B cell (primary cell): ENCODE data around the gene SLC24A4. TPM values are rescaled to one million over a fixed set of nuclear protein-coding genes. Genes with fewer than 3 reads are reported as not detected.

Experiments
- ATAC-seq: fragments of 200-7000 bp; cut with Tn5 transposase; one replicate; pipeline ENCODE4 v1.10.0; 2021; ENCODE audit warnings: low read depth, mild to moderate bottlenecking, moderate number of reproducible peaks, moderate library complexity
- CTCF ChIA-PET: fragments of 350-600 bp; sonication (Branson Sonifier 250); formaldehyde crosslinking; loops from one replicate; lab custom pipeline; 2021; ENCODE audit warnings: antibody characterized with exemption, inconsistent platforms; lab: Charles Lee
- POLR2A ChIA-PET: fragments of 350-600 bp; sonication (Branson Sonifier 250); formaldehyde crosslinking; loops from one replicate; lab custom pipeline; 2021; ENCODE audit warnings: antibody characterized with exemption; lab: Charles Lee
- DNase-seq: peaks from one replicate; pipeline ENCODE4 v3.0.0; 2013
- H2AFZ ChIP-seq: 2 replicates; pipeline ENCODE4 v1.6.1; 2012; ENCODE audit warnings: mild to moderate bottlenecking, low read depth, low read length; ENCODE audit not compliant: insufficient read depth, poor library complexity, severe bottlenecking
- H3K27ac ChIP-seq, 2 donors: 1 replicate in 1 of 2; 2 replicates in 1 of 2; pipeline ENCODE4 v1.5.1; 2012 to 2013; ENCODE audit warnings: low read length in 2 of 2, mild to moderate bottlenecking in 2 of 2, moderate library complexity in 1 of 2
- H3K27me3 ChIP-seq, 4 experiments: fragments of 200-600 bp in 1 of 4; sonication (generic) in 1 of 4; replicated peaks in 1 of 4; 1 replicate in 2 of 4; 2 replicates in 2 of 4; pipeline versions ENCODE4 v1.6.1 to v1.7.0; 2013 to 2016; ENCODE audit warnings: low read length in 3 of 4, mild to moderate bottlenecking in 2 of 4, mixed read lengths in 1 of 4, moderate library complexity in 1 of 4; ENCODE audit not compliant: insufficient read depth in 4 of 4, control insufficient read depth in 3 of 4; ENCODE audit errors: control extremely low read depth in 1 of 4
- H3K36me3 ChIP-seq, 2 experiments: replicated peaks in 1 of 2; 1 replicate in 1 of 2; 2 replicates in 1 of 2; pipeline versions ENCODE4 v1.6.1 to v1.7.1; 2013; ENCODE audit warnings: low read length in 1 of 2; ENCODE audit not compliant: insufficient read depth in 2 of 2, control insufficient read depth in 1 of 2; ENCODE audit errors: control extremely low read depth in 1 of 2, extremely low read depth in 1 of 2
- H3K4me1 ChIP-seq, 2 donors: fragments of 200-600 bp in 1 of 2; sonication (generic) in 1 of 2; 1 replicate in 1 of 2; 2 replicates in 1 of 2; pipeline versions ENCODE4 v1.5.1 to v1.6.1; 2013 to 2017; ENCODE audit warnings: low read length in 2 of 2; ENCODE audit not compliant: control insufficient read depth in 2 of 2, insufficient read depth in 2 of 2
- H3K4me2 ChIP-seq: replicated peaks from 2 replicates; pipeline ENCODE3; 2012; ENCODE audit warnings: mild to moderate bottlenecking, low read depth, low read length; ENCODE audit not compliant: poor library complexity, severe bottlenecking
- H3K4me3 ChIP-seq, 5 experiments: fragments of 200-600 bp in 1 of 5; sonication (generic) in 1 of 5; 1 replicate in 3 of 5; 2 replicates in 2 of 5; pipeline versions ENCODE4 v1.5.1 to v1.7.0; 2011 to 2016; ENCODE audit warnings: low read length in 4 of 5, mild to moderate bottlenecking in 4 of 5, low read depth in 2 of 5, control low read depth in 1 of 5, moderate library complexity in 1 of 5; ENCODE audit not compliant: insufficient read depth in 1 of 5; ENCODE audit errors: control extremely low read depth in 1 of 5, extremely low read depth in 1 of 5
- H3K79me2 ChIP-seq: fragments of 200-600 bp; sonication (generic); one replicate; pipeline ENCODE4 v1.6.0; 2016; ENCODE audit warnings: low read length; ENCODE audit not compliant: control insufficient read depth, insufficient read depth
- H3K9ac ChIP-seq: fragments of 200-600 bp; sonication (generic); 2 replicates; pipeline ENCODE4 v1.6.1; 2017; ENCODE audit warnings: mild to moderate bottlenecking, low read length, moderate library complexity
- H3K9me3 ChIP-seq, 3 donors: one replicate each; pipeline versions ENCODE4 v1.6.1 to v1.7.1; 2013; ENCODE audit warnings: low read length in 2 of 3; ENCODE audit not compliant: control insufficient read depth in 2 of 3, insufficient read depth in 1 of 3; ENCODE audit errors: control extremely low read depth in 1 of 3
- H4K20me1 ChIP-seq: 2 replicates; pipeline ENCODE4 v1.6.0; 2012; ENCODE audit warnings: mild to moderate bottlenecking, low read length; ENCODE audit not compliant: insufficient read depth, control insufficient read depth, poor library complexity, severe bottlenecking
- H3K27ac Mint-ChIP-seq: one replicate; pipeline ENCODE4 v1.8.0; 2021; ENCODE audit warnings: mixed read lengths
- H3K27me3 Mint-ChIP-seq: one replicate; pipeline ENCODE4 v1.8.0; 2021; ENCODE audit warnings: mixed read lengths
- H3K4me1 Mint-ChIP-seq: one replicate; pipeline ENCODE4 v1.8.0; 2021; ENCODE audit warnings: mixed read lengths
- H3K4me3 Mint-ChIP-seq: one replicate; pipeline ENCODE4 v1.8.0; 2021; ENCODE audit warnings: mixed read lengths
- H3K9me3 Mint-ChIP-seq: one replicate; pipeline ENCODE4 v1.8.0; 2022; ENCODE audit warnings: mixed read lengths; ENCODE audit not compliant: insufficient read depth
- EZH2 ChIP-seq: IDR thresholded peaks from 2 replicates; pipeline ENCODE4 v1.6.1; 2012; ENCODE audit warnings: borderline replicate concordance, low read depth, mild to moderate bottlenecking, moderate library complexity, low read length; ENCODE audit not compliant: insufficient read depth, poor library complexity, severe bottlenecking
- WGBS: methylation state at CpG from one replicate; pipeline ENCODE4 v1.1.5; 2013; ENCODE audit warnings: missing lambda C conversion rate; ENCODE audit not compliant: insufficient coverage; 5-methylcytosine and 5-hydroxymethylcytosine counted together
- intact Hi-C: fragments of 100-400 bp; cut with micrococcal nuclease; formaldehyde crosslinking; loops from one replicate; pipeline ENCODE4 v1.10.0; 2022
- polyA plus RNA-seq: library from polyadenylated mRNA; depleted of rRNA; stranded (reverse); fragments of >200 nt; gene quantifications from 2 replicates; pipeline ENCODE4 v1.2.3, GENCODE V29; 2012
- total RNA-seq, 2 donors: library from RNA; stranded (reverse); fragments of 120-200 nt in 1 of 2; gene quantifications; 1 replicate in 1 of 2; 2 replicates in 1 of 2; pipeline versions ENCODE4 v1.2.3 to v1.2.4, GENCODE V29; 2013 to 2022
- TF ChIP-seq, protein P1 (sequence below): fragments of 200-600 bp; IDR thresholded peaks from one replicate; pipeline ENCODE4 v1.8.0; 2022; ENCODE audit warnings: antibody characterized with exemption, mild to moderate bottlenecking

SLC24A4 gene
- total and polyA plus RNA-seq, 2 donors (not counting 1 experiment from before 2014, with no cell fraction given) = 0.19 TPM; not detected in 1

DNA sequence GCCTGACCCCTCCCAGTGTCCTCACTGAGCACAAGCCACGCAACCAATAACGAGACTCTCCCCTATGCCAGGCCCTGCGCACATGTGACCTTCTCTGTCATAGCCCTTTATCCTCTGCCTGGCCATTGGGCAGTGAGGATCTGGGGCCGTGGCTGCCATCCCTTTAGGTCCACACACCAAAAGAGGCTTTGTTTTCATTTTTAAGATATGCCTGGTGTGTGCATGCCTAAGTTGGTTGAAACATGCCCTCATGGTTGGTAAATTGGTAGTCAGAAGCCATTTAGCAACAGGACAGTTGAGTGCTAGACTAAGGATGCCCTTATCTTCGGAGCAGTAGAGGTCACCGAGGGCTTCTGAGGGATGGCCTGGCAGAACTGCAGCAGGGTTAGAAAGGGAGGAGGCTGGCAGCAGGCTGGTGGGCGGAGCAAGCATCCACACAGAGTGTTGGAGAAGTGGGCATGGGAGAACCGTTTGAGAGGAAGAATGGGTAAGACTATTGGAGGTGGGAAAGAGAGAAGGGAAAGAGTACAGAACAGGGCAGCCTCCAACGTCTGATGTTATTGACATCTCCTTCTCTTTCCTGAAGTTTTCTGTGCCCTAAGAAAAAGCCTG lies 75.1 kb downstream of the SLC24A4 start:
- peaks cover 26% of the 10 kb centered on the region for H3K4me1 Mint-ChIP-seq
- ChIA-PET POLR2A (no interaction called here), CTCF (no interaction called here)
- Histone ChIP-seq H3K9ac (no peak overlapping the region), H4K20me1 (no peaks in the 10 kb centered on the region), H3K36me3 (no peaks in the 10 kb centered on the region), H3K9me3 (peaks cover 0 to 8% (median 7%) of the 10 kb centered on the region in 3 donors), H3K4me1 (peaks cover 24 to 25% of the 10 kb centered on the region in 2 donors), H2AFZ (no peak overlapping the region), H3K27ac (no peak overlapping the region), H3K4me3 (no peak overlapping the region), H3K79me2 (no peaks in the 10 kb centered on the region), H3K27me3 (no peaks in the 10 kb centered on the region), H3K4me2 (no peak overlapping the region)
- peak overlapping the region; percentile 12 for H3K27ac Mint-ChIP-seq
- DNase-seq (no peak), ATAC-seq (no peak)
- H3K4me3 Mint-ChIP-seq = no peak overlapping the region
- intact Hi-C loops = no loop called here
- TF ChIP-seq, protein P1, sequence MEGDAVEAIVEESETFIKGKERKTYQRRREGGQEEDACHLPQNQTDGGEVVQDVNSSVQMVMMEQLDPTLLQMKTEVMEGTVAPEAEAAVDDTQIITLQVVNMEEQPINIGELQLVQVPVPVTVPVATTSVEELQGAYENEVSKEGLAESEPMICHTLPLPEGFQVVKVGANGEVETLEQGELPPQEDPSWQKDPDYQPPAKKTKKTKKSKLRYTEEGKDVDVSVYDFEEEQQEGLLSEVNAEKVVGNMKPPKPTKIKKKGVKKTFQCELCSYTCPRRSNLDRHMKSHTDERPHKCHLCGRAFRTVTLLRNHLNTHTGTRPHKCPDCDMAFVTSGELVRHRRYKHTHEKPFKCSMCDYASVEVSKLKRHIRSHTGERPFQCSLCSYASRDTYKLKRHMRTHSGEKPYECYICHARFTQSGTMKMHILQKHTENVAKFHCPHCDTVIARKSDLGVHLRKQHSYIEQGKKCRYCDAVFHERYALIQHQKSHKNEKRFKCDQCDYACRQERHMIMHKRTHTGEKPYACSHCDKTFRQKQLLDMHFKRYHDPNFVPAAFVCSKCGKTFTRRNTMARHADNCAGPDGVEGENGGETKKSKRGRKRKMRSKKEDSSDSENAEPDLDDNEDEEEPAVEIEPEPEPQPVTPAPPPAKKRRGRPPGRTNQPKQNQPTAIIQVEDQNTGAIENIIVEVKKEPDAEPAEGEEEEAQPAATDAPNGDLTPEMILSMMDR = no peak
- TF ChIP-seq EZH2 = no peak
- H3K27me3 Mint-ChIP-seq = peaks cover 17% of the 10 kb centered on the region
- WGBS = 82% methylated on average over 7 of the region's 9 CpGs
- H3K9me3 Mint-ChIP-seq = no peaks in the 10 kb centered on the region

DNA sequence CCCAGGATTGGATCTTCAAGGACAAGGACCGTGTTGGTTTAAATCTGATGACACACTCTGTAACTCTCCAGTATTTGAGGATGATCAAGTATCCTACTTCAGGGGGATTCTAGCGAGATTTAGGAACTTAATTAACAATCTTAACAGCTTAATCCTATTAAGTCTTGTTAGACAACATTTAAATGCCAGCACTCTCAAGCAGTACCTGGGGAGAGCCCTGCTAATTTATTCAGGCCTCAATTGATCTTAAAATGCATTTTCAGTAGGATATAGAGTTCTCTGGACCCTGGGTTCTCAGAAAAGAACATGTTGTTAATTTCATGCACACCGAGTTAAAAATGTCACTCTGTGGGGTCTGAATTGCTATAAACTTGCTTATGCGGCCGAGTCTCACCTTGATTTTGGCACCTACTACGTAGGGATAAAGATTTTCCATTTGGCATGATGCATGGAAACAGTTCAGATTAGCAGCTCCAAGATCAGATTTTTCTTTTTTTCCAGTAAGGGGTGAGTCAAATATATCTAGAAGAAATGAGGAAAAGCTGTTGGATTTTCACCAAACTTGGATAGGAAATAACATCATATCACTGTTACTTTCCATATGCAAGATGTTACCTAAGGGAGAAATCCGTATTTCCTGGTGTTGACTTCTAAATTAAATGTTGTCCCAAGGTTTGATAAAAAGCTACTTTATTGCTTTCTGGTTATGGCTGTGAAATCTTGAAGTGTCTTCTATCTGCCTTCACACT lies 76.1 kb downstream of the SLC24A4 start:
- intact Hi-C loops = no loop called here
- peaks cover 0 to 8% (median 7%) of the 10 kb centered on the region in 3 donors for H3K9me3 ChIP-seq
- no CpG with 5 or more reads among the region's 7 CpGs for WGBS
- H3K27me3 ChIP-seq = no peaks in the 10 kb centered on the region
- H3K4me1 Mint-ChIP-seq = peaks cover 26% of the 10 kb centered on the region
- no peak for TF ChIP-seq EZH2
- TF ChIP-seq, protein P1 = no peak
- H3K36me3 ChIP-seq = no peaks in the 10 kb centered on the region
- no peak overlapping the region for H3K4me3 Mint-ChIP-seq
- no peaks in the 10 kb centered on the region for H3K79me2 ChIP-seq
- no peak overlapping the region for H3K4me2 ChIP-seq
- H3K27me3 Mint-ChIP-seq = peaks cover 17% of the 10 kb centered on the region
- H3K9ac ChIP-seq = no peak overlapping the region
- ATAC-seq (no peak), DNase-seq (no peak)
- no peaks in the 10 kb centered on the region for H3K9me3 Mint-ChIP-seq
- H3K27ac ChIP-seq = no peak overlapping the region
- H3K4me3 ChIP-seq = no peak overlapping the region
- ChIA-PET CTCF (no interaction called here), POLR2A (no interaction called here)
- no peak overlapping the region for H2AFZ ChIP-seq
- H3K4me1 ChIP-seq = peaks cover 24 to 25% of the 10 kb centered on the region in 2 donors
- peak overlapping the region; percentile 60 for H3K27ac Mint-ChIP-seq
- H4K20me1 ChIP-seq = no peaks in the 10 kb centered on the region
